ENCODE results near the gene GNPDA2.

- TF ChIP-seq CTCF (conservative IDR thresholded peaks at IDR 0.05) (no peak), ZFX (IDR thresholded peaks at IDR 0.05) (no peak)
Measured at GRCh38 chr4:44663539-44664263, 62.7 kb downstream of the GNPDA2 start.
